GM18951 (cell line): Measurements from ENCODE around the gene MITD1.
A peak's percentile ranks its signal among the peaks of the same experiment; 100 is the strongest.
"Not testable (repeated sequence)": the region's sequence is repeated elsewhere in the genome, so short reads cannot be mapped to it uniquely, and the experiment has no call there.

Source experiments
- POLR2A ChIP-seq: IDR thresholded peaks from 4 replicates; pipeline ENCODE4 v1.6.1; 2011; ENCODE audit warnings: mild to moderate bottlenecking; ENCODE audit not compliant: insufficient read length, insufficient read depth; ENCODE audit errors: extremely low read depth
- in situ Hi-C: fragments of 300-500 bp; cut with MboI; formaldehyde crosslinking; loops from one replicate; pipeline ENCODE4 v1.12.0; 2022; ENCODE audit warnings: low sequenced_read_pairs, mixed read lengths, inconsistent platforms; ENCODE audit not compliant: unreplicated experiment

The MITD1 gene

DNA sequence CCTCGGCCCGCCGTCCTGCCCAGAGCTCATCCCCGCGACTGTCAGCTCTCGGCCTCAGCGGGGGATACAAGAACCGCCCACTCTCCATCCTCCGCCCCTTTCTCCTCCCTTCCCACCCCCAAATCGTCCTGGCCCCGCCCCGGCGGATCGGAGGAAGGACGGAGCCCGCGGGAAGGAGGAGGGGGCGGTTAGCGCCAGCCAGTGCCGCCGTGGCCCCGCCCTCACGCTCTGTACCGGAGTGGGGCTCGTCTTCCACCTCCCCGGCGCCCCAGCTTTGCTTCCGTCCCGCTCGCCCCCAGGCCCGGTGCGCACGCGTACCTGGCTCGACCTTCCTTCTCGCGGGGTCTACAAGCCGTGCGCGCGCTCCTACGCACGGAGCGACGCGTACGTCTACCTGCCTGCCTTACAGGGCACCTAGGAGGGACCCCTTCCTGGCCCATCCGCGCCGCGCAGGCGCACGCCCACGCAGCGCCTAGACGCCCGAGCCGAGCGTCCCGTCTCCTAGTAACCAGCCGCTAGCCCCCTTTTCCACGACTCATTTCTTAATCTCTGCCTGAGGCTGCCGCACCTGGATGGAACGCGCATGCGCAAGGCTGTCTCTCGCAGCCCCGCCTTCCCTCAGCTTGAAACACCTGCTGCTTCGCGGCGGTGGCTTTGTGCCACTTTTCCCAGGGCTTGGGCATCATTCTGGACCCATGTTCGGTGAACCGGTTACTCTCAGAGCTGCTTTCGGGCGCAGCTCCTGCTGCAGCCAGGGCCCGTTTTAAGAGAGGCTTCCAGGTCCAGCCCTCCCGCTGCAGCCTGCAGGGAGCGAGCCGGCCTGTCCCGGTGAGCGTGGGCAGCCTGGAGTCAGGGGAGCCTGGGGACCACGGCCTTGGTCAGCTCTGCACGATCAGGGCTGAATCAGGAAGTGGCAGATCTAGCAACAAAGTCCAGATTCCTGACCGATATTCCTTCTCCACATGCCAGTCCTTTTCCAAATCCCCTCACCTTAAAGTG is 39.4 kb downstream of the MITD1 start, which contains the start of gene C2orf15:
Gene C2orf15 (plus strand): TSS at position 598 of the 999 bp plus-strand sequence. CDS start 8,852 bp downstream, outside the sequence.
- in situ Hi-C loops: no loop called here
- TF ChIP-seq POLR2A: peak; percentile 94

DNA sequence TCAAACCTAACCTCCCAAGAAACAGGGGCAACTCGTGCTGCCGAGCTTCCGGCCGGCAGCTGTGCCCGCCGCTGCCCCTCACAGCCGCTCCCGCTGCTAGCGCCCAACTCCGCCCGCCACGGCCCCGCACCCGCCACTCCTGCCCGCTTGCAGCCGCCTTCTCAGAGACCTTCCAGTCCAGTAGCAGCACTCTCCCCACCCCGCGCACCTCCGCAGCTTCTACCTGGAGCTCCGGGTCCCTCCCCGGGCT is 40.1 kb downstream of the MITD1 start:
- in situ Hi-C loops: no loop called here
- TF ChIP-seq POLR2A: no peak

DNA sequence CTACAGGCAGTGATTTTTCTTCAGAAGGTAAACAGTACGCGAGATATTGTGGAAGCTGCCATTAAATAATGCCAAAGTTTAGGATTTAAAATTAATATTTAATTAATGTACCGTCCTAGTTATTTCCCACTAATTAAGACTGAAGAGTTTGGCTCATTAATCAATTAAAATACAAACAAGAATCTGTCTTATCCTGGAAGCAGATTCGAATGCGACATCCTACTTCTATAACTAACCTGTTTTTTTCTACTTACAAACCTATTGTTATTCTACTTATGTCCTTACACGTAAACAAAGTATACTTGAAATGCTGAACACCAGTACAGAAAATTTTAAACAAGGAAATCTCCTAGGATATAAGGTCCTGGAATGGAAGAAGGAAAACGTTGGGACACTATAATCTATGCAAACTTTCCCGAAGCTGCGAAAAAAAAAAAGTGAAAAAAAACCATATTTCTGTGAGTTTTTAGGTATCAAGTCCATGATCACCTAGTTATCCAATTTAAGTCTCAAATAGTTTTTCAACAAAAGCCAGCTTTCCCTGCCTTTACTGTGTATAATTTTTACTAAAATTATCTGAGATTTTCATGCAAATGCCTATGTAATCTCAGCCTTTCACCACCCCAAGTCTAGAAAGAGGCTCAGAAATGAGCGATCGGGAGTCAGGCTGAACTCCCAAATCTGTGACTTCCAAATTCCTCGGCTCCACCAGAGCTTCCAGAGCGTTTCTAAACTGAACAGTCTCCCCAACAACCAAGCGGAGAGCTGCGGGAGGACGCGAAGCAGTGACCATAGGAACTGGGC is 40.6 kb downstream of the MITD1 start:
- in situ Hi-C loops: no loop called here
- TF ChIP-seq POLR2A: no peak

DNA sequence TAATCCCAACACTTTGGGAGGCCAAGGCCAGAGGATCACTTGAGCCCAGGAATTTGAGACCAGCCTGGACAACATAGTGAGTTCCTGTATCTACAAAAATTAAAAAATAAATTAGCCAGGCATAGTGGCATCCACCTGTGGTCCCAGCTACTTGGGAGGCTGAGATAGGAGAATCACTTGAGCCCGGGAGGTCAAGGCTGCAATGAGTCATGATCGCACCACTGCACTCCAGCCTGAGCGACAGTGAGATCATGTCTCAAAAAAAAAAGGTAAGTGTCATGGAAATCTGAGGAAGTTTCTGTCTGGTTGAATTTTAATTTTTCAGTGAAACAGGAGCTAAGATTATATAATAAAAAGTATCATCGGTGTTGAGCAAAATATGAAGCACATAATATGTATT is 41.9 kb downstream of the MITD1 start:
- no peak for TF ChIP-seq POLR2A
- in situ Hi-C loops: no loop called here

DNA sequence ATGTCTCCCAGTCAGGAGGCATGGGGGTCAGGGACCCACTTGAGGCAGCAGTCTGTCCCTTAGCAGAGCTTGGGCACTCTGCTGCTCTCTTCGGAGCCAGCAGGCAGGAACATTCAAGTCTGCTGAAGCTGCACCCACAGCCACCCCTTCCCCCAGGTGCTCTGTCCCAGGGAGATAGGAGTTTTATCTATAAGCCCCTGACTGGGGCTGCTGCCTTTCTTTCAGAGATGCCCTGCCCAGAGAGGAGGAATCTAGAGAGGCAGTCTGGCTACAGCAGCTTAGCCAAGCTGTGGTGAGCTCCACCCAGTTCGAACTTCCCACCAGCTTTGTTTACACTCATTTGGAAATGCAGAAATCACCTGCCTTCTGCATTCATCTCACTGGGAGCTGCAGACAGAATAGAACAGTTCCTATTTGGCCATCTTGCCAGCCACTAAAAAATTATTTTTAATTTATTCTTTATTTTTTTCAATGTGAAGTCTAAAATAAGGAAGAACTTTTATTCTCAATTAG is 45.8 kb downstream of the MITD1 start:
- in situ Hi-C loops: not testable (repeated sequence)

DNA sequence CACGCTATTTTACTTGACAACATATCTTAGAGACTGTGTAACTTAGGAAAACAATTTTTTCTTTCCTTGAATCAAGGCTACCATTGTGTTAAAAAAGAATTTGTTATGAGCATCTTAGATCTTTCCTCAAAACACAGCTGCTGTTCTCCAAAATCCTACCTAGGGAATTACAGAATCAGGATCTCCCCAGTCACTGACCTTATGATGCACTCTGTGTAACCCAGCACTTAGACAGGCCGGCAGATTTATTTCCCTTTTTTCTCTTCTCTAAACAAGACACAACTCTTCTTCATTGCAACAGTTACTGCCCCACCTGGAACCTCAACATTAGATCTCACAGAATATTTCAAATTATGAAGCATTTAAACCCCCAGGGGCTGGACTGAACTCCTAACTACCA is 52.9 kb downstream of the MITD1 start:
- in situ Hi-C loops: no loop called here
- no peak for TF ChIP-seq POLR2A
